Mucosa of rectum (tissue), 2 donors: Measurements from ENCODE around the gene ASIC3.
"Not testable (repeated sequence)": the region's sequence is repeated elsewhere in the genome, so short reads cannot be mapped to it uniquely, and the experiment has no call there.

ENCODE experiments used
- H3K27ac ChIP-seq, 2 donors: one replicate each; pipeline ENCODE4 v1.7.0; 2013; ENCODE audit warnings: inconsistent platforms in 2 of 2, low read depth in 2 of 2, low read length in 2 of 2
- H3K27me3 ChIP-seq, 2 donors: one replicate each; pipeline ENCODE4 v1.7.0; 2013; ENCODE audit warnings: low read length in 2 of 2; ENCODE audit not compliant: control insufficient read depth in 2 of 2, insufficient read depth in 2 of 2
- H3K36me3 ChIP-seq, 2 donors: one replicate each; pipeline ENCODE4 v1.7.0; 2013; ENCODE audit warnings: low read length in 2 of 2; ENCODE audit not compliant: control insufficient read depth in 2 of 2, insufficient read depth in 2 of 2
- H3K4me1 ChIP-seq, 2 donors: one replicate each; pipeline ENCODE4 v1.7.0; 2013; ENCODE audit warnings: low read length in 2 of 2, mild to moderate bottlenecking in 1 of 2; ENCODE audit not compliant: control insufficient read depth in 2 of 2, insufficient read depth in 2 of 2
- H3K4me3 ChIP-seq, 2 donors: one replicate each; pipeline ENCODE4 v1.7.0; 2013; ENCODE audit warnings: low read length in 2 of 2
- H3K9ac ChIP-seq, 2 donors: one replicate each; pipeline ENCODE4 v1.7.0; 2013; ENCODE audit warnings: low read length in 2 of 2, low read depth in 1 of 2, mild to moderate bottlenecking in 1 of 2
- H3K9me3 ChIP-seq, 2 donors: one replicate each; pipeline ENCODE4 v1.7.0; 2013; ENCODE audit warnings: low read length in 2 of 2; ENCODE audit not compliant: control insufficient read depth in 2 of 2
- donor health status: healthy.
- donor health status: Normal muscosa, but diverticular disease.

Gene ASIC3

DNA sequence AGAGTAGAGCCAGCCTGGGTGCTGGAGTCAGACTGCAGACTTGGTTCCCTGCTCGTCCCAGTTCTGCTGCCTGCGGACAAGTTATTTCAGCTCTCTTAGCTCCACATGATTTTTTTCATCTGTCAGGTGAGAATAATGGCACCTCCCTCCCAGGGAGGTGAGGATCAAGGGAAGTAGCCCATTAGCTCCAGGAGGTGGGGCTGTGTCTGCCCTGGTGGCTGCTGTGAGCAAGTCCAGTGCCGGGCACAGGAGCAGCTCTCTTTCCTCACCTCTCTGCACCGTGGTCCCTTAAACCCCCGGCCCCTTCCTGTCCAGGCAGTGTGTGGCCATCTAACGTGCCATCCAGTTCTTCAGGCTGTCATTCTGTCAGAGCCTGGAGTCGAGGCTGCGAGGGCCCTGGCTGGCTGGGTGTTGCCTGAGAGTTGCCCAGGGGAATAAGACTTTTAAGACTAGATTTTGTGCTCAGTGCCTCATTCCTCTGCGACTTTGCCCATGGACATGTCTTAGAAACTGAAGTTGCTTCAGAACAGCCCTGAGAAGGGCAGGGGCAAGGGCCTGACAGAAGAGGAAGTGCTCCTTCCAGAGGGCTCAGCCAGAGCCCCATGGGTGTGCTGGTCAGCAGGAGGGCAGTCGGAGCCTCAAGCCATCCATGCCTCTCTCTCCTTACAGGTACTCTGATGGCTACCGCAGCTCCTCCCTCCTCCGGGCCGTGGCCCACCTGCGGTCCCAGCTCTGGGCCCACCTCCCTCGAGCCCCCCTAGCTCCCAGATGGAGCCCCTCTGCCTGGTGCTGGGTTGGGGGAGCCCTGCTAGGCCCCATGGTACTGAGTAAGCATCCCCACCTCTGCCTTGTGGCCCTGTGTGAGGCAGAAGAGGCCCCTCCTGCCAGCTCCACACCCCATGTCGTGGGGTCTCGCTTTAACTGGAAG lies 15.1 kb upstream of the ASIC3 start:
- no peak overlapping the region for H3K4me3 ChIP-seq
- H3K27me3 ChIP-seq: no peaks in the 10 kb centered on the region
- peaks cover 29 to 31% of the 10 kb centered on the region in 2 donors for H3K36me3 ChIP-seq
- no peak overlapping the region for H3K27ac ChIP-seq
- no peak overlapping the region for H3K9ac ChIP-seq
- peaks cover 3 to 7% of the 10 kb centered on the region in 2 donors for H3K4me1 ChIP-seq
- H3K9me3 ChIP-seq: no peaks in the 10 kb centered on the region

DNA sequence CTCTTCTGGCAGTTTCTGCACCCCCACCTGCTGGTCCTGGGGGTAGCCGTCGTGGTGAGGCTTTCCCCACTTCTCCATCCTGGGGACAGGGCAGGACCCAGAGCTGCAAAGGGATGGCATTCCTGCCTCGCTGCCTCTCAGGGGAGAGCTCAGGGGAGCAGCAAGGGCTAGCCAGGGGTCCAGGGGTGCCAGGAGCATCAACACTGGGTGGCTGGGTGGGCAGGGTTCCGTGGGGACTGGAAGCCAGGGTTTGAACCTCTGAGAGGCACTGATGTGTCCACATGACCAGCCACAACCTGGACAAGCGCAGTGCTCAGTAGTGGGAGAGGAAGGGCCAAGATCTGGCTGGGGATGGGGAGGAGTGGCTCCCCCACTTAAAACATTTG lies 14.5 kb upstream of the ASIC3 start:
- H3K9me3 ChIP-seq: no peaks in the 10 kb centered on the region
- peaks cover 3 to 4% of the 10 kb centered on the region in 2 donors for H3K4me1 ChIP-seq
- peaks cover 29 to 31% of the 10 kb centered on the region in 2 donors for H3K36me3 ChIP-seq
- no peaks in the 10 kb centered on the region for H3K27me3 ChIP-seq
- H3K27ac ChIP-seq: no peak overlapping the region
- H3K9ac ChIP-seq: no peak overlapping the region
- no peak overlapping the region for H3K4me3 ChIP-seq

DNA sequence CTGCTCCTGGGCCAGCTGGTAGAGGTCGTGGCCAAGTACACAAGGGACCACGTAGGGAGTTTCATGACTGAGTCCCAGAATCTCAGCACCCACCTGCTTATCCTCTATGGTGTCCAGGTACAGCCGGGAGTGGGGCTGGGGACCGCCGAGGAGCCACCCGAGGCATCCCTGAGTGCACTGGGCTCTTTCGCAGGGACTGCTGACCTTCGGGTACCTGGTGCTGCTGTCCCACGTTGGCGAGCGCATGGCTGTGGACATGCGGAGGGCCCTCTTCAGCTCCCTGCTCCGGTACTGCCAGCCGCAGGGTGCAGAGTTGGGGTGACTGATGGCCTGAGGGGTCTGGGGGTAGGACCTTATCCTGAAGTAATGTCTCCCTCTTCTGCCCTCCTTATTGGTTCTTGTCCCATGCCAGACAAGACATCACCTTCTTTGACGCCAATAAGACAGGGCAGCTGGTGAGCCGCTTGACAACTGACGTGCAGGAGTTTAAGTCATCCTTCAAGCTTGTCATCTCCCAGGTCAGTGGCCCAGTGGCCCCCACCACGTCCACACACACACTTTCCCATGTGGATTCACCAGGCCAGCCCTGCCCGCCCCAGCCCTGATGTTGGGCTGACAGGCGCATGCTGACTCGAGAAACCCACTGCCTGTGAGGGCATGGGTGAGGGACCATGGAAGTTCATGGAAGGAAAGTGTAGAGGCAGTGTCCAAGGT lies 13.9 kb upstream of the ASIC3 start:
- Histone ChIP-seq H3K9ac (no peak overlapping the region), H3K27ac (no peak overlapping the region), H3K36me3 (peaks cover 29 to 31% of the 10 kb centered on the region in 2 donors), H3K4me1 (no peaks in the 10 kb centered on the region), H3K27me3 (no peaks in the 10 kb centered on the region), H3K9me3 (no peaks in the 10 kb centered on the region), H3K4me3 (no peak overlapping the region)

DNA sequence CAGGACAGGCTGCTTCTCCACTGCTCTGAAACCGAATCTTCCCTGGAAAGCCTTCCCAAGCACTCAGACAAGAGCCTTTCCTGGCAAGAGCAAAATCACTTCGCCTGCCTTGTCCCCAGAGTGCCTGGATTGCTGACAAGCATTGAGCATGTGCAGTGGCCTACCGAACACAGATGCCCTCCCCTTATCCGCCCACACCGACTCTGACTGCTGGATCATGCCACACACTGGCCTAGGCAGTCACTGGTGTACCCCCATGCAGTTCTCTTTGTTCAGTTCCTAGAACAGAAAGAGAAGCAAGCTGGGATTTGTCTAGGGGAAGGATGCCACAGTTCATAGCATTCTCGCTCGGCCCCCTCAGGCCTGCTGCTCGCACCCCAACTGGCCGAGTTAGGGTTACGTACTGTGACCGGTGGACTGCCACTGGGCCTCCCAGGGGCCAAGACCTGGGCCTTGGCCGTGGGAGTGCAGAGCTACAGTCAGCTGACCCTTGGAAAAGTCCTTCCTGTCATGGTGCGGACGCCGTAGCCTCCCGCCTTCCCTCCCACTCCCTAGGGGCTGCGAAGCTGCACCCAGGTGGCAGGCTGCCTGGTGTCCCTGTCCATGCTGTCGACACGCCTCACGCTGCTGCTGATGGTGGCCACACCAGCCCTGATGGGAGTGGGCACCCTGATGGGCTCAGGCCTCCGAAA lies 13.2 kb upstream of the ASIC3 start:
- Histone ChIP-seq H3K4me1 (no peaks in the 10 kb centered on the region), H3K9ac (no peak overlapping the region), H3K4me3 (no peak overlapping the region), H3K27me3 (no peaks in the 10 kb centered on the region), H3K36me3 (peaks cover 29 to 31% of the 10 kb centered on the region in 2 donors), H3K27ac (no peak overlapping the region), H3K9me3 (no peaks in the 10 kb centered on the region)

DNA sequence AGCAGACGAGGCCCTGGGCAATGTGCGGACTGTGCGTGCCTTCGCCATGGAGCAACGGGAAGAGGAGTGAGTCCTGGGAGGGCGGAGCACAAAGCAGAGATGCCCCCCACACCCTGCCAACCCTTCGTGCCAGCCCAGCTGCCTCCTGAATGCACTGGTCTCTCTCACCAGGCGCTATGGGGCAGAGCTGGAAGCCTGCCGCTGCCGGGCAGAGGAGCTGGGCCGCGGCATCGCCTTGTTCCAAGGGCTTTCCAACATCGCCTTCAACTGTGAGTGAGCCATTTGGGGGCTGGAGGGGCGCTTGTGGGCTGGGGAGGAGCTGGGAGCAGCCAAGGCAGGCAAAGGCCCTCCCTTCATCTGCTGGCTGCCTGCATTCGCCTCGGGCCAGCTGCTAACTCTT lies 12.4 kb upstream of the ASIC3 start:
- H3K36me3 ChIP-seq: peaks cover 29 to 31% of the 10 kb centered on the region in 2 donors
- H3K9ac ChIP-seq: no peak overlapping the region
- H3K4me3 ChIP-seq: no peak overlapping the region
- no peaks in the 10 kb centered on the region for H3K9me3 ChIP-seq
- no peak overlapping the region for H3K27ac ChIP-seq
- no peaks in the 10 kb centered on the region for H3K4me1 ChIP-seq
- no peaks in the 10 kb centered on the region for H3K27me3 ChIP-seq

DNA sequence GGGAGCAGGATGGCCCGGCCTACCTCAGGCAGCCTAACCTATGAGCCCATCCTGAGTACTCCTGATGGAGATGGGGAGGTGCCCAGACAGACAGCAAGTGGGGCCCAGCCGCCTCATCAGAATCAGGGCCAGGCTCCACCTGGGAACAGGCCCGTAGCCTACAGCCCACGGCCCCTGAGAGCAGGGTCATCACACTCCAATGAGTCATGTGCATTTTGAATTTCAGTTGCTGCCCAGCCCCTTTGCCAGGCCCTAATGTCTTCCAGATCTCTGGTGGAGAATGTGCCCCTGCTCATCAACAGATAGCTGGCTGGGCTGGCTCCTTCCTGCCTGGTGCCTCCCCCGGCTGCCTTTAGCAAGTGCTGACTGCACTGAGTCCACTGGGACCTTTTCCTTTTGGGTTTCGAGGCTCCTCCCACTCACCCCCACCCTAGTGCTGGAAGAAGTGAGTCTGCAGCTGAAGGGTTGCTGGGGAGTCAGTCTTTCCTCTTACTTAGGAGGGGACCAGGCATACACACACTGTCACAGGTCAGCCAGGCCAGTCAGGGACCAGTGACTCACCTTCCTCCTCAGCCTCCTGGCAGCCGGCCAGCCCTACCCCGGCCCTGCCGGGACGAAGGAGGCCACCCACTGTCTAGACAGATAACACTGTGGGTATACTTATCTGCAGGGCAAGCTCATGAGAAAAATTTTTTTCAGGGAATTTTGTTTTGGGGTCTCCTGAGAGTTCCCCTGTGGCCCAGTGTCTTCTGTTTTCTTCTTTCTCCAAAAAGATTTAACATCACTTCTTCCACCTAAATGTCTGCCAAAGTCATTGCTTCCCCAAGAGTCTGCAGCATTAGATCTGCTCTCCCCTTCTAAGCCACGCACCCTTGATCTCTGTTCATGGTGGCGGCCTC lies 9.1 kb upstream of the ASIC3 start:
- Histone ChIP-seq H3K4me3 (no peak overlapping the region), H3K9ac (no peak overlapping the region), H3K27me3 (no peaks in the 10 kb centered on the region), H3K36me3 (peaks cover 24 to 29% of the 10 kb centered on the region in 2 donors), H3K4me1 (no peaks in the 10 kb centered on the region), H3K9me3 (no peaks in the 10 kb centered on the region), H3K27ac (no peak overlapping the region)

DNA sequence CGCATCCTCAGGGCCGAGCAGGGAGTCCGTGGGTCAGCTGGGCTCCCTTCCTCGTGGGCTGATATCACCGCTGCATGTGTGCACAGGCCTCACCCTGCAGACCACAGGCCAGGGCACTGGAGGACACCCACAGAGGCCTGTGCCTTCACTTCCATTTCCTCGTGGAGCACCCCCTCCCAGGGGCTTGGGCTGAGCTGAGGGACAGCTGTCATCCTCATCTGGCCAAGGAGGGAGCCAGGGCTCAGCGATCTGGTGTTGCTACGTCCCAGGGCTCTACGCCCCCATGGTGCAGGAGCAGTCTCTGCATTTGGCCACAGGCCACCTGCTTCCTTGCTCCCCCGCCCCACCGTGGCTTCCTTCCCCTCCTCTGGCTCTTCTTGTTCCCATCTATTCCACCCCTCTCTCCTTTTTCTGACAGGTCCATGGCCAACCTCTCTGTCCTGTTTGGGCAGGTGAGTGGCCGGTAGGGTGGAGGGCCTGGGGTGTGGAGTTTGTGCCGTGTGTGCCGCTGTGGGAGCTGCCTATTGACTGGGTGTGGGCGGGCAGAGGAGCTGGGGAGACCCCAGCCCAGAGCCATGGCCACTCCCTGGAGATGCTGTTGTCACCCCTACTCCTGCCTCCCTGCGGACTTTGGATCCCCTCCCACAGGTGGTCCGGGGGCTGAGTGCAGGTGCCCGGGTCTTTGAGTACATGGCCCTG lies 8.3 kb upstream of the ASIC3 start:
- Histone ChIP-seq H3K4me3 (no peak overlapping the region), H3K27ac (no peak overlapping the region), H3K4me1 (no peaks in the 10 kb centered on the region), H3K9ac (no peak overlapping the region), H3K27me3 (no peaks in the 10 kb centered on the region), H3K9me3 (no peaks in the 10 kb centered on the region), H3K36me3 (peaks cover 19 to 21% of the 10 kb centered on the region in 2 donors)

DNA sequence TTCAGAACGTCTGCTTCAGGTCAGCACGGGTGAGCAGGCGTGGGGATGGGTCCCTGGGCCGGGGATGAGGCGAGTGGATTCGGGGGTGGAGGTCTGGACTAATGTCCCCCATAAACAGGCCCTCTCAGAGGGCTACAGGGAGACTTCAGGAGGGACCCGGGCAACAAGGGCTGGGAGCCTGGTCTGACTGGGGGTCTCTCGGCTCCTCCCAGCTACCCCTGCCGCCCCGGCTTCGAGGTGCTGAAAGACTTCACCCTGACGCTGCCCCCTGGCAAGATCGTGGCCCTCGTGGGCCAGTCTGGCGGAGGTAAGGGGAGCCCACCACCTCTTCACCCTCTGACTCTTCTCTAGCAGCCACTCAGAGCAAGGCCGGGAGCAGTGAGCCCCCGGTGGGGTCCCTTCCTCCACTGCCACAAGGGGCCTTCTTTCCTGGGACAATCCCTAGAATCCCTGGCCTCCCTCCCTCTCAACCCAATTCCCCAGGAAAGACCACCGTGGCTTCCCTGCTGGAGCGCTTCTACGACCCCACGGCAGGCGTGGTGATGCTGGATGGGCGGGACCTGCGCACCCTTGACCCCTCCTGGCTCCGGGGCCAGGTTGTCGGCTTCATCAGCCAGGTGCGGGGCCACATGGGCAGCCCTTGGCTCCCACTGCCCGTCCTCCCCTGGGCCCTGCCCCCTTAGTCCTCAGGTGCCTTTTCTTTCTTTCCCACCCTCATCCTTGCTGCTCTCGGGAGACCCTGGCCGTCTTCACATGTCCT lies 7.5 kb upstream of the ASIC3 start:
- Histone ChIP-seq H3K36me3 (peaks cover 13 to 14% of the 10 kb centered on the region in 2 donors), H3K4me1 (no peaks in the 10 kb centered on the region), H3K27me3 (no peaks in the 10 kb centered on the region), H3K9ac (no peak overlapping the region), H3K27ac (no peak overlapping the region), H3K9me3 (no peaks in the 10 kb centered on the region), H3K4me3 (no peak overlapping the region)

DNA sequence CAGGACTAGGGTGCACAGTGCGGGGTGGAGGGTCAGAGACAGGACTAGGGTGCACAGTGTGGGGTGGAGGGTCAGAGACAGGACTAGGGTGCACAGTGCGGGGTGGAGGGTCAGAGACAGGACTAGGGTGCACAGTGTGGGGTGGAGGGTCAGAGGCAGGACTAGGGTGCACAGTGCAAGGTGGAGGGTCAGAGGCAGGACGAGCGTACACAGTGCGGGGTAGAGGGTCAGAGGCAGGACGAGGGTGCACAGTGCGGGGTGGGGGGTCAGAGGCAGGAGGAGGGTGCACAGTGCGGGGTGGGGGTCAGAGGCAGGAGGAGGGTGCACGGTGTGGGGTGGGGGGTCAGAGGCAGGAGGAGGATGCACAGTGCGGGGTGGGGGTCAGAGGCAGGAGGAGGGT lies 4.9 kb upstream of the ASIC3 start:
- H3K27me3 ChIP-seq, H3K27ac ChIP-seq, H3K9me3 ChIP-seq, H3K4me1 ChIP-seq, H3K4me3 ChIP-seq, H3K36me3 ChIP-seq, H3K9ac ChIP-seq: not testable (repeated sequence)
